HCT116 (cell line): ENCODE data around the gene GPR4.

Experiments
- CTCF ChIP-seq, 3 experiments: fragments of 200-600 bp in 1 of 3; sonication (generic) in 1 of 3; IDR thresholded peaks in 2 of 3; conservative IDR thresholded peaks in 1 of 3; 2 replicates each; pipeline ENCODE4 v1.5.1; 2012 to 2017; ENCODE audit warnings: low read depth in 2 of 3, low read length in 2 of 3, antibody characterized with exemption in 1 of 3, borderline replicate concordance in 1 of 3, control low read depth in 1 of 3, mild to moderate bottlenecking in 1 of 3, mixed read lengths in 1 of 3, mixed run types in 1 of 3, moderate library complexity in 1 of 3; ENCODE audit not compliant: insufficient read depth in 1 of 3
- POLR2AphosphoS5 ChIP-seq: IDR thresholded peaks from 2 replicates; pipeline ENCODE4 v1.6.1; 2011; ENCODE audit warnings: mild to moderate bottlenecking, low read depth, low read length, moderate library complexity
- RAD21 ChIP-seq: IDR thresholded peaks from 2 replicates; pipeline ENCODE4 v1.6.1; 2012; ENCODE audit warnings: low read depth, mild to moderate bottlenecking
- REST ChIP-seq: IDR thresholded peaks from 2 replicates; pipeline ENCODE4 v1.6.1; 2012; ENCODE audit warnings: low read depth
- ZFX ChIP-seq: fragments of 450-650 bp; IDR thresholded peaks from 2 replicates; pipeline ENCODE4 v1.6.1; 2017

GRCh38 chr19:45650722-45651121, 48.7 kb upstream of the GPR4 start:
- no peak for TF ChIP-seq CTCF (IDR thresholded peaks at IDR 0.05 in 2 of 3, conservative IDR thresholded peaks at IDR 0.05 in 1 of 3; ENCODE audit: borderline replicate concordance in 1 of 3, insufficient read depth in 1 of 3, low read depth in 2 of 3, low read length in 2 of 3)
- no peak for TF ChIP-seq POLR2AphosphoS5
- no peak for TF ChIP-seq RAD21
- TF ChIP-seq ZFX = no peak
- TF ChIP-seq REST = no peak
